Endothelial cell of umbilical vein (primary cell): Measurements from ENCODE around the gene CXorf38.

Experiments
- EZH2 ChIP-seq: IDR thresholded peaks from 2 replicates; pipeline ENCODE4 v1.6.1; 2012; ENCODE audit warnings: borderline replicate concordance, low read depth, mild to moderate bottlenecking, moderate library complexity, low read length, inconsistent platforms; ENCODE audit not compliant: severe bottlenecking
- GATA2 ChIP-seq: IDR thresholded peaks from 2 replicates; pipeline ENCODE4 v1.7.0; 2011; ENCODE audit warnings: low read depth, mild to moderate bottlenecking, moderate library complexity, mixed read lengths, low read length; ENCODE audit not compliant: insufficient read length, insufficient read depth
- JUN ChIP-seq: IDR thresholded peaks from 2 replicates; pipeline ENCODE4 v1.6.1; 2011; ENCODE audit warnings: borderline replicate concordance, low read depth; ENCODE audit not compliant: insufficient read length, insufficient read depth
- MYC ChIP-seq: IDR thresholded peaks from one replicate; pipeline ENCODE4 v1.6.1; 2011; ENCODE audit warnings: mild to moderate bottlenecking, low read depth, low read length
- POLR2A ChIP-seq: IDR thresholded peaks from 2 replicates; pipeline ENCODE4 v1.6.1; 2012; ENCODE audit warnings: low read depth, mild to moderate bottlenecking, control low read depth, low read length
- POLR2AphosphoS5 ChIP-seq: IDR thresholded peaks from 2 replicates; pipeline ENCODE4 v1.6.1; 2012; ENCODE audit warnings: low read depth, mild to moderate bottlenecking, control low read depth, low read length, moderate library complexity; ENCODE audit not compliant: insufficient read depth
- TF ChIP-seq, protein P1 (sequence below), 2 donors: IDR thresholded peaks; 1 replicate in 1 of 2; 2 replicates in 1 of 2; pipeline ENCODE4 v1.5.1; 2011; ENCODE audit warnings: low read length in 2 of 2, mild to moderate bottlenecking in 2 of 2, moderate library complexity in 2 of 2, control low read depth in 1 of 2, inconsistent platforms in 1 of 2, low read depth in 1 of 2; ENCODE audit not compliant: insufficient read depth in 1 of 2; ENCODE audit errors: extremely low read depth in 1 of 2
- TF ChIP-seq, protein P2 (sequence below): IDR thresholded peaks from 2 replicates; pipeline ENCODE4 v1.6.1; 2011; ENCODE audit not compliant: insufficient read depth, insufficient read length

DNA sequence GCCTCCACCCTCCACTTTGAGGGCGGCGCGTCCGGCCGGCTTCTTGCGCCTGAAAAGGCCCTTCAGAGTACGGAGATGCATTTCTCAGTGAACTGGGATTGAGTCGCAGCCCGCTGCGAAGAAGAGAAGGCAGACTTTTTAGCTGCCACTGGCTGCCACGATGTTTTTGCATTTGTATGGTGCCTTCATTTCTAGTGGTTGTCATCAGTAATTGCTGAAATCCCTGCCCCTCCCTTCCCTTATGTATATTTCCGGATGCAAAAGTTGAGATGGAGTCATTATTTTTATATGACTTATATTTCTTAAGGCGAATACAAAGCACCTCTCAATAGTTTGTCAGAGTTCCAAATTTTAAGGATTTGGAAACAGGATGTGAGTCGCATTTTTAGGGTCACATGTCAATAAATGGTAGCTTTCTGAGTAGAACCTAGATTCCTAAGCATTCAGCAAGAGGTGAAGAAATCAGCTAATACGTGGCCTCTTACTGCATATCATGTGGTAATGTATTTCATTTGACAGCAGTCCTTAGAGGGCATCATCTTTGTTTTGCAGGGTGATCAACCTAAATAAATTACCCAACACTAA lies 65.9 kb downstream of the CXorf38 start:
- TF ChIP-seq, protein P1, sequence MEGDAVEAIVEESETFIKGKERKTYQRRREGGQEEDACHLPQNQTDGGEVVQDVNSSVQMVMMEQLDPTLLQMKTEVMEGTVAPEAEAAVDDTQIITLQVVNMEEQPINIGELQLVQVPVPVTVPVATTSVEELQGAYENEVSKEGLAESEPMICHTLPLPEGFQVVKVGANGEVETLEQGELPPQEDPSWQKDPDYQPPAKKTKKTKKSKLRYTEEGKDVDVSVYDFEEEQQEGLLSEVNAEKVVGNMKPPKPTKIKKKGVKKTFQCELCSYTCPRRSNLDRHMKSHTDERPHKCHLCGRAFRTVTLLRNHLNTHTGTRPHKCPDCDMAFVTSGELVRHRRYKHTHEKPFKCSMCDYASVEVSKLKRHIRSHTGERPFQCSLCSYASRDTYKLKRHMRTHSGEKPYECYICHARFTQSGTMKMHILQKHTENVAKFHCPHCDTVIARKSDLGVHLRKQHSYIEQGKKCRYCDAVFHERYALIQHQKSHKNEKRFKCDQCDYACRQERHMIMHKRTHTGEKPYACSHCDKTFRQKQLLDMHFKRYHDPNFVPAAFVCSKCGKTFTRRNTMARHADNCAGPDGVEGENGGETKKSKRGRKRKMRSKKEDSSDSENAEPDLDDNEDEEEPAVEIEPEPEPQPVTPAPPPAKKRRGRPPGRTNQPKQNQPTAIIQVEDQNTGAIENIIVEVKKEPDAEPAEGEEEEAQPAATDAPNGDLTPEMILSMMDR (IDR thresholded peaks at IDR 0.05; ENCODE audit: extremely low read depth in 1 of 2, insufficient read depth in 1 of 2, low read depth in 1 of 2, low read length in 2 of 2) = no peak
- TF ChIP-seq POLR2AphosphoS5 (no peak), JUN (no peak), EZH2 (no peak), MYC (no peak), POLR2A (no peak), GATA2 (no peak)
- TF ChIP-seq, protein P2, sequence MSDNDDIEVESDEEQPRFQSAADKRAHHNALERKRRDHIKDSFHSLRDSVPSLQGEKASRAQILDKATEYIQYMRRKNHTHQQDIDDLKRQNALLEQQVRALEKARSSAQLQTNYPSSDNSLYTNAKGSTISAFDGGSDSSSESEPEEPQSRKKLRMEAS = no peak
